ENCODE data around the gene UNC50.

Gene UNC50

GRCh38 chr2:98606431-98606830, 2.0 kb upstream of the UNC50 start:
- Histone ChIP-seq H3K36me3 (replicated peaks) (peaks cover 4% of the 10 kb centered on the region), H3K27me3 (replicated peaks) (no peaks in the 10 kb centered on the region), H3K27ac (no peak overlapping the region), H3K4me3 (ENCODE audit: low read depth, low read length) (no peak overlapping the region)
- DNase-seq = no peak
- TF ChIP-seq, protein P1, sequence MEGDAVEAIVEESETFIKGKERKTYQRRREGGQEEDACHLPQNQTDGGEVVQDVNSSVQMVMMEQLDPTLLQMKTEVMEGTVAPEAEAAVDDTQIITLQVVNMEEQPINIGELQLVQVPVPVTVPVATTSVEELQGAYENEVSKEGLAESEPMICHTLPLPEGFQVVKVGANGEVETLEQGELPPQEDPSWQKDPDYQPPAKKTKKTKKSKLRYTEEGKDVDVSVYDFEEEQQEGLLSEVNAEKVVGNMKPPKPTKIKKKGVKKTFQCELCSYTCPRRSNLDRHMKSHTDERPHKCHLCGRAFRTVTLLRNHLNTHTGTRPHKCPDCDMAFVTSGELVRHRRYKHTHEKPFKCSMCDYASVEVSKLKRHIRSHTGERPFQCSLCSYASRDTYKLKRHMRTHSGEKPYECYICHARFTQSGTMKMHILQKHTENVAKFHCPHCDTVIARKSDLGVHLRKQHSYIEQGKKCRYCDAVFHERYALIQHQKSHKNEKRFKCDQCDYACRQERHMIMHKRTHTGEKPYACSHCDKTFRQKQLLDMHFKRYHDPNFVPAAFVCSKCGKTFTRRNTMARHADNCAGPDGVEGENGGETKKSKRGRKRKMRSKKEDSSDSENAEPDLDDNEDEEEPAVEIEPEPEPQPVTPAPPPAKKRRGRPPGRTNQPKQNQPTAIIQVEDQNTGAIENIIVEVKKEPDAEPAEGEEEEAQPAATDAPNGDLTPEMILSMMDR (IDR thresholded peaks at IDR 0.05; ENCODE audit: low read depth, low read length, missing control alignments) = no peak
- in situ Hi-C loops (cut with HindIII; ENCODE audit: low pct_ligation_motif_present, low sequenced_read_pairs) = no loop called here

GRCh38 chr2:98607104-98607503, 1.3 kb upstream of the UNC50 start:
- Histone ChIP-seq H3K27me3 (replicated peaks) (no peaks in the 10 kb centered on the region), H3K27ac (no peak overlapping the region), H3K36me3 (replicated peaks) (peaks cover 7% of the 10 kb centered on the region), H3K4me3 (ENCODE audit: low read depth, low read length) (peak overlapping the region; percentile 95)
- in situ Hi-C loops (cut with HindIII; ENCODE audit: low pct_ligation_motif_present, low sequenced_read_pairs) = no loop called here
- no peak for DNase-seq
- TF ChIP-seq, protein P1 (IDR thresholded peaks at IDR 0.05; ENCODE audit: low read depth, low read length, missing control alignments) = no peak

DNA sequence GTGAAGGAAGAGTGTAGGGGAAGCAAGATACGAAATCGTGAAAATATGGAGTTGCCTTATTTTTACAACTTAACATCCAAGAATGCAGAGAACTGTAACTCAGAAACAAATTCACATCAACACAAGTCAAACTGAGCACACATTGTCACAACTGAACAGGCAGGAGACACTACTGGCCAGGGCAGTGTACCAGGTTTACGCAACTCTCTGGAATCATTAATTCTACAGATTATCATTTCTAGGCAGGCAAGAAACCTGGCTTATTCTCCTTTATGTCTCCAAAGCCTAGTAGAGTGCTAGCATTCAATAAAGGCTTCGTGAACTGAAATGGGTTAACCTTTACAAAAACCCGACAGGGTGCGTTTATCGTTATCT, 661 bp upstream of the UNC50 start:
- Histone ChIP-seq H3K4me3 (ENCODE audit: low read depth, low read length) (peak overlapping the region; percentile 95), H3K27ac (peak overlapping the region; percentile 95), H3K27me3 (replicated peaks) (no peaks in the 10 kb centered on the region), H3K36me3 (replicated peaks) (peaks cover 10% of the 10 kb centered on the region)
- TF ChIP-seq, protein P1 (IDR thresholded peaks at IDR 0.05; ENCODE audit: low read depth, low read length, missing control alignments) = no peak
- in situ Hi-C loops (cut with HindIII; ENCODE audit: low pct_ligation_motif_present, low sequenced_read_pairs) = no loop called here
- no peak for DNase-seq

GRCh38 chr2:98608962-98609604, 694 bp downstream of the UNC50 start:
- H3K4me3 ChIP-seq (ENCODE audit: low read depth, low read length) = peak overlapping the region; percentile 95
- TF ChIP-seq, protein P1 (IDR thresholded peaks at IDR 0.05; ENCODE audit: low read depth, low read length, missing control alignments) = no peak
- peak; percentile 32 for DNase-seq
- peaks cover 20% of the 10 kb centered on the region for H3K36me3 ChIP-seq (replicated peaks)
- no peaks in the 10 kb centered on the region for H3K27me3 ChIP-seq (replicated peaks)
- H3K27ac ChIP-seq = peak overlapping the region; percentile 95
- in situ Hi-C loops (cut with HindIII; ENCODE audit: low pct_ligation_motif_present, low sequenced_read_pairs) = no loop called here

GRCh38 chr2:98614024-98614739, 5.8 kb downstream of the UNC50 start:
- Histone ChIP-seq H3K27me3 (replicated peaks) (no peaks in the 10 kb centered on the region), H3K36me3 (replicated peaks) (peaks cover 45% of the 10 kb centered on the region)

More at GRCh38 chr2:98614024-98614739, 5.8 kb downstream of the UNC50 start:
- DNase-seq = no peak
- TF ChIP-seq, protein P1 (IDR thresholded peaks at IDR 0.05; ENCODE audit: low read depth, low read length, missing control alignments) = no peak
- Histone ChIP-seq H3K27ac (no peak overlapping the region), H3K4me3 (ENCODE audit: low read depth, low read length) (no peak overlapping the region)
- in situ Hi-C loops (cut with HindIII; ENCODE audit: low pct_ligation_motif_present, low sequenced_read_pairs) = no loop called here
